ENCODE measurements around the gene TMEM134. TPM values are rescaled to one million over a fixed set of nuclear protein-coding genes. Genes with fewer than 3 reads are reported as not detected.

Gene TMEM134
- total and polyA plus RNA-seq, 10 of the 15 experiments (the other 5 are each of a cell fraction or from before 2014, with no cell fraction given): 1.6 to 93.8 (median 27.8) TPM

GRCh38 chr11:67484847-67485311 lies 15.8 kb upstream of the TMEM134 start (continued):
- TF ChIP-seq MYC (IDR thresholded peaks at IDR 0.05; ENCODE audit: insufficient read depth, insufficient read length, insufficient replicate concordance, low read length, severe bottlenecking): no peak
- no peak for TF ChIP-seq SMC3 (IDR thresholded peaks at IDR 0.05; ENCODE audit: borderline replicate concordance, low read length)
- TF ChIP-seq IKZF2 (IDR thresholded peaks at IDR 0.05): peak; percentile 45 to 62; a peak in 1 of 4 replicates
- peak; percentile 35 for TF ChIP-seq SP1 (IDR thresholded peaks at IDR 0.05; ENCODE audit: low read depth, low read length)
- peak; percentile 24; the same call in 1 of the 2 replicates for TF ChIP-seq TBL1XR1 (IDR thresholded peaks at IDR 0.05; ENCODE audit: low read depth, low read length)
- TF ChIP-seq RAD51 (IDR thresholded peaks at IDR 0.05): no peak
- TF ChIP-seq KLF5 (IDR thresholded peaks at IDR 0.05; ENCODE audit: partially characterized antibody): no peak
- TF ChIP-seq CEBPZ (IDR thresholded peaks at IDR 0.05; ENCODE audit: low read depth, low read length): no peak
- peak; percentile 83 for TF ChIP-seq SIN3A (IDR thresholded peaks at IDR 0.05; ENCODE audit: low read depth, low read length)
- peak; percentile 4; the same call in 1 of the 2 replicates for TF ChIP-seq RAD21 (IDR thresholded peaks at IDR 0.05; ENCODE audit: insufficient read depth, low read depth, low read length)
- TF ChIP-seq ZNF622 (IDR thresholded peaks at IDR 0.05): no peak
- TF ChIP-seq PAX5 (IDR thresholded peaks at IDR 0.05; ENCODE audit: borderline replicate concordance, low read depth, low read length): peak; percentile 13; the same call in 1 of the 2 replicates
- TF ChIP-seq ELK1 (IDR thresholded peaks at IDR 0.05; ENCODE audit: low read depth, low read length): no peak
- no peak; the same call in none of the 2 replicates for TF ChIP-seq CBFB (IDR thresholded peaks at IDR 0.05; ENCODE audit: low read depth)
- peak; percentile 88 for TF ChIP-seq NBN (IDR thresholded peaks at IDR 0.05)
- TF ChIP-seq ZBTB4 (CRISPR knock-in tag; IDR thresholded peaks at IDR 0.05): no peak
- peak; percentile 56 for TF ChIP-seq IKZF1 (conservative IDR thresholded peaks at IDR 0.05)
- TF ChIP-seq CREM (IDR thresholded peaks at IDR 0.05; ENCODE audit: low read depth): peak; percentile 52; the same call in 1 of the 2 replicates
- TF ChIP-seq SREBF2 (IDR thresholded peaks at IDR 0.05; ENCODE audit: low read length): no peak
- peak; percentile 68; the same call in 1 of the 2 replicates for TF ChIP-seq POLR2AphosphoS5 (IDR thresholded peaks at IDR 0.05; ENCODE audit: low read length)
- no peak for TF ChIP-seq JUND (IDR thresholded peaks at IDR 0.05; ENCODE audit: low read depth, low read length)
- TF ChIP-seq BHLHE40 (IDR thresholded peaks at IDR 0.05; ENCODE audit: borderline replicate concordance in 1 of 2, low read depth in 2 of 2, low read length in 1 of 2): peak; percentile 48 to 64; a peak in 2 of 4 replicates

Measured in GM12878 (cell line).